ENCODE measurements around the gene MAN2A2.
A peak's percentile ranks its signal among the peaks of the same experiment; 100 is the strongest.

MAN2A2 gene

GRCh38 chr15:90949979-90950675, 47.0 kb downstream of the MAN2A2 start:
- no peak for DNase-seq (ENCODE audit: low spot score in 2 of 2)
- Histone ChIP-seq H3K4me1 (peaks cover 2% of the 10 kb centered on the region; the same call in 1 of the 2 replicates), H3K27me3 (ENCODE audit: low read depth) (no peaks in the 10 kb centered on the region), H3K9me3 (no peaks in the 10 kb centered on the region), H3K4me3 (no peak overlapping the region), H3K36me3 (replicated peaks) (peaks cover 62% of the 10 kb centered on the region)
- in situ Hi-C loops (cut with MboI; ENCODE audit: low sequenced_read_pairs), result loop anchor here (25.0 kb wide), 1 partner anchor 1338 kb away; no protein-coding TSS in a partner anchor

- Histone ChIP-seq H3K4me1 (peaks cover 2% of the 10 kb centered on the region), H3K4me3 (no peak overlapping the region), H3K9me3 (no peaks in the 10 kb centered on the region), H3K27me3 (ENCODE audit: low read depth) (no peaks in the 10 kb centered on the region), H3K36me3 (replicated peaks) (peaks cover 57% of the 10 kb centered on the region)
- no peak for DNase-seq (ENCODE audit: low spot score in 2 of 2)
- in situ Hi-C loops (cut with MboI; ENCODE audit: low sequenced_read_pairs), result loop anchor here (25.0 kb wide), 1 partner anchor 1338 kb away; no protein-coding TSS in a partner anchor
These were observed 47.6 kb downstream of the MAN2A2 start for GRCh38 chr15:90950676-90951075.

GRCh38 chr15:90952901-90953677, 50.0 kb downstream of the MAN2A2 start:
- peaks cover 53% of the 10 kb centered on the region for H3K36me3 ChIP-seq (replicated peaks)
- in situ Hi-C loops (cut with MboI; ENCODE audit: low sequenced_read_pairs), result loop anchor here (25.0 kb wide), 1 partner anchor 1341 kb away; no protein-coding TSS in a partner anchor

DNA sequence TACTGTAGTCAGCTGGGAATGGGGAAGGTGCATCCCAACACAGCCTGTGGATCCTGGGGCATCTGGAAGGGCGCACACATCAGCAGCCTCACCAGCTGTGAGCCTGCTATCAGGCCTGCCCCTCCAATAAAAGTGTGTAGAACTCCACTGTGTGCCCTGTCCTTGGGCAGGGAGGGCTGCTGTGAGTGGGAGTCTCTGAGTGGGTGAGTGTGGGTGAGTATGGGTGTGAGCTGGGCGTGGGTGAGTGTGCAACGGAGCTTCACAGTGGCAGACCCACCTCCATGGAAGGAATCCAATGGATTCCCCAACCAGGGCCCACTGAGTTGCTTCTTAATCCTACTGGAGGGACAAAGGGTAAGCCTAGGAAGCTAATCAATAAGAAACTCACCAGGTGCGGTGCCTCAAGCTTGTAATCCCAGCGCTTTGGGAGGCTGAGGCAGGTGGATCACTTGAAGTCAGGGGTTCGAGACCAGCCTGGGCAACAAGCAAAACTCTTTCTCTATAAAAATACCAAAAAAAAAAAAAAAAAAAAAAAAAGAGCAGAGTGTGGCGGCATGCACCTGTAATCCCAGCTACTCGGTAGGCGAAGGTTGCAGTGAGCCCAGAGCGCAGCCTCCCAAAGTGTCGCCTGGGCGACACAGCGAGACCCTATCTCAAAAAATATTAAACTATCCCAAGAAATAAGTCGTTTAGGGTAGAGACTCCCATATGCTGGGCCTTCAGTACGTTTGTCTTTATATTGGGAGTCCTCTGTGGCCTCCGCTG, 51.0 kb downstream of the MAN2A2 start:
- Histone ChIP-seq H3K9me3 (no peaks in the 10 kb centered on the region), H3K4me1 (peaks cover 10% of the 10 kb centered on the region), H3K4me3 (peak overlapping the region; percentile 56), H3K27me3 (ENCODE audit: low read depth) (no peaks in the 10 kb centered on the region), H3K36me3 (replicated peaks) (peaks cover 48% of the 10 kb centered on the region)
- DNase-seq (ENCODE audit: low spot score in 2 of 2), result no peak
- in situ Hi-C loops (cut with MboI; ENCODE audit: low sequenced_read_pairs), result loop anchor here (25.0 kb wide), 1 partner anchor 1342 kb away; no protein-coding TSS in a partner anchor

More at GRCh38 chr15:90952901-90953677, 50.0 kb downstream of the MAN2A2 start:
- Histone ChIP-seq H3K4me1 (peaks cover 10% of the 10 kb centered on the region), H3K4me3 (no peak overlapping the region), H3K9me3 (no peaks in the 10 kb centered on the region), H3K27me3 (ENCODE audit: low read depth) (no peaks in the 10 kb centered on the region)
- DNase-seq (ENCODE audit: low spot score in 2 of 2), result no peak

DNA sequence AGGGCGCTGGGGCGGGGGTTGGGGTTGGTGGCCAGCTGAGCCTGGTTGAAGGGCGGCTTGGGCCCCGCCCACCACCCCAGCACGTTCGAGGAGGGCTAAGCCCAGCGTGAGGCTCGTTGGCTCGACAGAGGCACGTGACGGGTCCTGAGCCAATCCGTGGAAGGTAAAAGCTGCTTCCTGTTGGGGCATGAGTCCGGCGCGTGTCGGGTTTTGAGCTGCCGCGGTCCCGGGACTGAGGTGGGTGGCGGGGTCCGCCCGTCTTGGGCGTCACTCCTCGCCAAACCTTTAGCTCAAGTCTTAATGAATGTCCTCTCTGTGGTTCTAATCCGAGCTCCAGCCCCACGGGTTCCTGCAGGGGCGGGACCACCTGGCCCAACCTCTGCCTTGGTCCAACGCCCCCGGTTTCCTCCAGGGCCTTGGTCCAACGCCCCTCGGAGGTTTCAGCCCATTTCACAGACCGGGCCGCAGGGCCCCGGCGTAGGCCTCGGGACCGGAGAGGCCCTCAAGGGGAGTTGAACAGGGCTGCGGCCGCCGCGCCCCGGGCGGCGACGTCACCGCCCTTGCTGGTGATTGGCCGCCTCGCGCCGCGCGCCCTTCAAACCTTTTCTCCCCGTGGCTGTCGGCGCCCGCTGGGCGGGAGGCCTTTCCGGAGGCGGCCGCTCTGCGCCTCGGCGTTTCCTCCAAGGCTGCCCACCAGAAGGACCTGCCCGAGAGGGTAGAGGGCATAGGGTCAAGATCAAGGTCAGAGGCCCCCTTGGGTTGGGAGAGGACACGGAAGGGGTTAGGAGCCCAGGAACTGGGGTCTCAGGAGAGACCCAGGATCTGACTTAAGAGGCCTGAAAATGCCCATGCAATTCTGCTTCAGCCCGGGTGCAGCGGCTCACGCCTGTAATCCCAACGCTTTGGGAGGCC, 51.9 kb downstream of the MAN2A2 start, which contains the start of gene RCCD1:
TSS of gene RCCD1 (plus strand) at position 173 of the 912 bp plus-strand sequence. CDS start 1,851 bp downstream, outside the sequence.
- DNase-seq (ENCODE audit: low spot score in 2 of 2), result peak; percentile 94 to 97
- in situ Hi-C loops (cut with MboI; ENCODE audit: low sequenced_read_pairs), result loop anchor here (5.0 to 25.0 kb wide), 2 partner anchors 37 to 1343 kb away; partner anchors contain the start of gene PRC1
- Histone ChIP-seq H3K4me3 (peak within 1 kb of the TSS; percentile 56), H3K36me3 (replicated peaks) (peaks cover 48% of the 10 kb centered on the region), H3K4me1 (peaks cover 10% of the 10 kb centered on the region), H3K9me3 (no peaks in the 10 kb centered on the region), H3K27me3 (ENCODE audit: low read depth) (no peaks in the 10 kb centered on the region)

GRCh38 chr15:90955624-90956273, 52.6 kb downstream of the MAN2A2 start:
- H3K9me3 ChIP-seq, result no peaks in the 10 kb centered on the region
- in situ Hi-C loops (cut with MboI; ENCODE audit: low sequenced_read_pairs), result loop anchor here (5.0 to 25.0 kb wide), 2 partner anchors 37 to 1343 kb away; partner anchors contain the start of gene PRC1
- no peaks in the 10 kb centered on the region for H3K27me3 ChIP-seq (ENCODE audit: low read depth)

GRCh38 chr15:90956274-90957030, 53.4 kb downstream of the MAN2A2 start:
- Histone ChIP-seq H3K4me1 (peaks cover 10% of the 10 kb centered on the region), H3K9me3 (no peaks in the 10 kb centered on the region), H3K36me3 (replicated peaks) (peaks cover 50% of the 10 kb centered on the region), H3K4me3 (peak overlapping the region; percentile 56), H3K27me3 (ENCODE audit: low read depth) (no peaks in the 10 kb centered on the region)
- no peak for DNase-seq (ENCODE audit: low spot score in 2 of 2)
- in situ Hi-C loops (cut with MboI; ENCODE audit: low sequenced_read_pairs), result loop anchor here (5.0 to 25.0 kb wide), 2 partner anchors 36 to 1344 kb away; partner anchors contain the start of gene PRC1

More at GRCh38 chr15:90955624-90956273, 52.6 kb downstream of the MAN2A2 start:
- peaks cover 50% of the 10 kb centered on the region for H3K36me3 ChIP-seq (replicated peaks)
- peaks cover 10% of the 10 kb centered on the region for H3K4me1 ChIP-seq
- peak in 1 of 2 experiments; percentile 43 for DNase-seq (ENCODE audit: low spot score in 2 of 2)
- peak overlapping the region; percentile 56 for H3K4me3 ChIP-seq

GRCh38 chr15:90957031-90957790, 54.1 kb downstream of the MAN2A2 start:
- DNase-seq (ENCODE audit: low spot score in 2 of 2), result no peak
- Histone ChIP-seq H3K4me1 (peaks cover 10% of the 10 kb centered on the region), H3K27me3 (ENCODE audit: low read depth) (no peaks in the 10 kb centered on the region), H3K4me3 (no peak overlapping the region), H3K9me3 (no peaks in the 10 kb centered on the region), H3K36me3 (replicated peaks) (peaks cover 57% of the 10 kb centered on the region)
- in situ Hi-C loops (cut with MboI; ENCODE audit: low sequenced_read_pairs), result loop anchor here (5.0 to 25.0 kb wide), 2 partner anchors 35 to 1345 kb away; partner anchors contain the start of gene PRC1

- H3K27me3 ChIP-seq (ENCODE audit: low read depth), result no peaks in the 10 kb centered on the region
- peaks cover 58% of the 10 kb centered on the region for H3K36me3 ChIP-seq (replicated peaks)
- H3K9me3 ChIP-seq, result no peaks in the 10 kb centered on the region
- in situ Hi-C loops (cut with MboI; ENCODE audit: low sequenced_read_pairs), result loop anchor here (5.0 to 25.0 kb wide), 2 partner anchors 35 to 1345 kb away; partner anchors contain the start of gene PRC1
- H3K4me3 ChIP-seq, result no peak overlapping the region
- H3K4me1 ChIP-seq, result peaks cover 10% of the 10 kb centered on the region
- DNase-seq (ENCODE audit: low spot score in 2 of 2), result no peak
These were observed 54.7 kb downstream of the MAN2A2 start for GRCh38 chr15:90957791-90958190.

- peaks cover 59% of the 10 kb centered on the region for H3K36me3 ChIP-seq (replicated peaks)
- in situ Hi-C loops (cut with MboI; ENCODE audit: low sequenced_read_pairs), result loop anchor here (5.0 to 25.0 kb wide), 2 partner anchors 33 to 1347 kb away; partner anchors contain the start of gene PRC1
- no peak overlapping the region for H3K4me3 ChIP-seq
- no peak for DNase-seq (ENCODE audit: low spot score in 2 of 2)
- H3K4me1 ChIP-seq, result peaks cover 10% of the 10 kb centered on the region
- H3K9me3 ChIP-seq, result no peaks in the 10 kb centered on the region
- H3K27me3 ChIP-seq (ENCODE audit: low read depth), result no peaks in the 10 kb centered on the region
These were observed 56.0 kb downstream of the MAN2A2 start for GRCh38 chr15:90959028-90959595.

All from HAP-1 (cell line).